ENCODE results near the gene BICD2.

DNA sequence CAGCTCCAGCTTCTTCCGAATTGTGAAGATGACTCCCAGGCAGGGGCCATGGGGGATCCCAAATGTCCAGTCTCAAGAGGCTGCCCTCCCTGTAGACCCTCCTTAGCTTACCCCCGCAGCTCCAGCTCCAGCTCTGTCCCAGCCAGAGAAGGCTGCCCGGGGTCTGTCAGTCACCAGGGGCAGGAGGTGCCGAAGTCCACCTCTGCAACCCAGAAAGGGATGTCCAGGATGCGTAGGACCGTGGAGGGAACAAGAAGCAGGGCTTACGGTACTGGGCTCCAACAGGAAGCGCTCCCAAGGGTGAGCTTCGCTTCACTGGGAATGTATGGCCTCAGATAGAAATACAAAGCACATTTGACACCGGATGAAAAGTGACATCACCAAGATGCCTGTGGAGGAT lies 100.7 kb downstream of the BICD2 start:
- no peak for TF ChIP-seq ISL1 (CRISPR knock-in tag; IDR thresholded peaks at IDR 0.05)
- TF ChIP-seq, protein P1, sequence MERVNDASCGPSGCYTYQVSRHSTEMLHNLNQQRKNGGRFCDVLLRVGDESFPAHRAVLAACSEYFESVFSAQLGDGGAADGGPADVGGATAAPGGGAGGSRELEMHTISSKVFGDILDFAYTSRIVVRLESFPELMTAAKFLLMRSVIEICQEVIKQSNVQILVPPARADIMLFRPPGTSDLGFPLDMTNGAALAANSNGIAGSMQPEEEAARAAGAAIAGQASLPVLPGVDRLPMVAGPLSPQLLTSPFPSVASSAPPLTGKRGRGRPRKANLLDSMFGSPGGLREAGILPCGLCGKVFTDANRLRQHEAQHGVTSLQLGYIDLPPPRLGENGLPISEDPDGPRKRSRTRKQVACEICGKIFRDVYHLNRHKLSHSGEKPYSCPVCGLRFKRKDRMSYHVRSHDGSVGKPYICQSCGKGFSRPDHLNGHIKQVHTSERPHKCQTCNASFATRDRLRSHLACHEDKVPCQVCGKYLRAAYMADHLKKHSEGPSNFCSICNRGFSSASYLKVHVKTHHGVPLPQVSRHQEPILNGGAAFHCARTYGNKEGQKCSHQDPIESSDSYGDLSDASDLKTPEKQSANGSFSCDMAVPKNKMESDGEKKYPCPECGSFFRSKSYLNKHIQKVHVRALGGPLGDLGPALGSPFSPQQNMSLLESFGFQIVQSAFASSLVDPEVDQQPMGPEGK (CRISPR knock-in tag; IDR thresholded peaks at IDR 0.05; ENCODE audit: borderline replicate concordance) = no peak

Measured in SK-N-SH treated with all-trans-retinoic acid at 6 μM for 48 hours (cell line).